SK-N-SH (cell line): ENCODE data around the gene SRP19. TPM values are rescaled to one million over a fixed set of nuclear protein-coding genes. Genes with fewer than 3 reads are reported as not detected.

Experiments
- CTCF ChIA-PET: fragments of 300-600, 350-600 bp; formaldehyde crosslinking; extraction: SDS; loops from one replicate; lab custom pipeline; 2021; lab: Yijun Ruan, JAX
- POLR2A ChIA-PET: fragments of 350-600 bp; sonication (Branson Sonifier 250); formaldehyde crosslinking; extraction: SDS; loops from one replicate; lab custom pipeline; 2020; ENCODE audit warnings: antibody characterized with exemption, inconsistent platforms; lab: Yijun Ruan, JAX
- DNase-seq: peaks from one replicate; pipeline ENCODE4 v3.0.0; 2012
- H2AFZ ChIP-seq: fragments of 200-600 bp; sonication (generic); 2 replicates; pipeline ENCODE4 v1.8.1; 2016; ENCODE audit warnings: antibody characterized with exemption, mild to moderate bottlenecking, low read depth
- H3F3A ChIP-seq: fragments of 200-600 bp; sonication (generic); replicated peaks from 2 replicates; pipeline ENCODE3; 2016; ENCODE audit warnings: antibody characterized with exemption, mild to moderate bottlenecking; ENCODE audit not compliant: insufficient read depth
- H3K27ac ChIP-seq, 2 experiments: fragments of 200-500 bp in 1 of 2; fragments of 200-600 bp in 1 of 2; sonication (Bioruptor generic) in 1 of 2; sonication (generic), shearing (Covaris generic) in 1 of 2; 2 replicates each; pipeline versions ENCODE4 v1.5.1 to v1.6.1; 2014 to 2016; ENCODE audit warnings: low read depth in 2 of 2, inconsistent platforms in 1 of 2, low read length in 1 of 2, mild to moderate bottlenecking in 1 of 2, mixed read lengths in 1 of 2
- H3K27me3 ChIP-seq: fragments of 200-600 bp; sonication (generic), shearing (Covaris generic); 2 replicates; pipeline ENCODE4 v1.6.1; 2016; ENCODE audit warnings: mixed run types; ENCODE audit not compliant: insufficient read depth
- H3K36me3 ChIP-seq, 2 experiments: fragments of 200-500 bp in 1 of 2; fragments of 200-600 bp in 1 of 2; sonication (Bioruptor generic) in 1 of 2; sonication (generic) in 1 of 2; replicated peaks in 1 of 2; 2 replicates each; pipeline versions ENCODE3 to v1.5.1; 2014 to 2016; ENCODE audit warnings: low read length in 1 of 2, mild to moderate bottlenecking in 1 of 2; ENCODE audit not compliant: insufficient read depth in 2 of 2, control insufficient read depth in 1 of 2
- H3K4me1 ChIP-seq, 2 experiments: fragments of 200-500 bp in 1 of 2; fragments of 200-600 bp in 1 of 2; sonication (Bioruptor generic) in 1 of 2; sonication (generic), shearing (Covaris generic) in 1 of 2; 2 replicates each; pipeline versions ENCODE4 v1.5.1 to v1.6.1; 2014 to 2016; ENCODE audit warnings: low read depth in 1 of 2, low read length in 1 of 2, mixed run types in 1 of 2; ENCODE audit not compliant: insufficient read depth in 2 of 2, control insufficient read depth in 1 of 2
- H3K4me2 ChIP-seq: fragments of 200-600 bp; sonication (generic), shearing (Covaris generic); 2 replicates; pipeline ENCODE4 v1.6.1; 2017; ENCODE audit warnings: mixed run types
- H3K4me3 ChIP-seq, 2 experiments: fragments of 200-500 bp in 1 of 2; fragments of 200-600 bp in 1 of 2; sonication (Bioruptor generic) in 1 of 2; sonication (generic), shearing (Covaris generic) in 1 of 2; 2 replicates each; pipeline versions ENCODE4 v1.5.1 to v1.8.1; 2014 to 2016; ENCODE audit warnings: low read depth in 2 of 2, inconsistent platforms in 1 of 2, low read length in 1 of 2, mild to moderate bottlenecking in 1 of 2, mixed read lengths in 1 of 2, moderate library complexity in 1 of 2
- H3K79me2 ChIP-seq: fragments of 200-600 bp; sonication (generic); 2 replicates; pipeline ENCODE4 v1.8.1; 2017; ENCODE audit warnings: mild to moderate bottlenecking; ENCODE audit not compliant: insufficient read depth
- H3K9ac ChIP-seq: fragments of 200-600 bp; sonication (generic); 2 replicates; pipeline ENCODE4 v1.6.1; 2017; ENCODE audit warnings: mixed run types
- H3K9me2 ChIP-seq: fragments of 200-600 bp; sonication (generic); 2 replicates; pipeline ENCODE4 v1.6.1; 2017; ENCODE audit warnings: mixed run types
- H3K9me3 ChIP-seq: fragments of 200-600 bp; sonication (generic); 2 replicates; pipeline ENCODE4 v1.6.1; 2017; ENCODE audit warnings: mixed run types, mild to moderate bottlenecking, moderate library complexity
- H4K20me1 ChIP-seq: fragments of 200-600 bp; sonication (generic); 2 replicates; pipeline ENCODE4 v1.6.1; 2017; ENCODE audit warnings: mild to moderate bottlenecking, mixed run types; ENCODE audit not compliant: insufficient read depth
- EP300 ChIP-seq, 2 experiments: IDR thresholded peaks; 2 replicates each; pipeline versions ENCODE4 v1.4.0 to v1.6.1; 2012; ENCODE audit warnings: borderline replicate concordance in 1 of 2, low read depth in 1 of 2, low read length in 1 of 2
- EZH2phosphoT487 ChIP-seq: fragments of 200-600 bp; sonication (generic); IDR thresholded peaks from 2 replicates; pipeline ENCODE4 v1.6.1; 2017; ENCODE audit warnings: low read depth, mixed run types, mild to moderate bottlenecking, antibody characterized with exemption, moderate library complexity, borderline replicate concordance
- FOXM1 ChIP-seq: IDR thresholded peaks from 2 replicates; pipeline ENCODE4 v1.4.0; 2012; ENCODE audit warnings: low read depth, mild to moderate bottlenecking
- JUND ChIP-seq: IDR thresholded peaks from 2 replicates; pipeline ENCODE4 v1.4.0; 2012
- MEF2A ChIP-seq: IDR thresholded peaks from 2 replicates; pipeline ENCODE4 v1.4.0; 2012; ENCODE audit warnings: low read depth, borderline replicate concordance
- MXI1 ChIP-seq: IDR thresholded peaks from 2 replicates; pipeline ENCODE4 v1.6.1; 2012; ENCODE audit warnings: mild to moderate bottlenecking, low read depth, low read length, improper control_type of control experiment
- NFIC ChIP-seq: IDR thresholded peaks from 2 replicates; pipeline ENCODE4 v1.4.0; 2012; ENCODE audit warnings: borderline replicate concordance
- PBX3 ChIP-seq: IDR thresholded peaks from 2 replicates; pipeline ENCODE4; 2012
- POLR2AphosphoS5 ChIP-seq: IDR thresholded peaks from 2 replicates; pipeline ENCODE4 v1.6.1; 2012; ENCODE audit warnings: low read depth, low read length
- RFX5 ChIP-seq: IDR thresholded peaks from 2 replicates; pipeline ENCODE4 v1.6.1; 2012; ENCODE audit warnings: mild to moderate bottlenecking, improper control_type of control experiment, low read length
- SIN3A ChIP-seq: IDR thresholded peaks from 2 replicates; pipeline ENCODE4 v1.6.1; 2012; ENCODE audit warnings: low read depth, mild to moderate bottlenecking, low read length, moderate library complexity, borderline replicate concordance
- WGBS: methylation state at CpG from one replicate; pipeline ENCODE4 v1.1.6; 2017; ENCODE audit warnings: low lambda C conversion rate; 5-methylcytosine and 5-hydroxymethylcytosine counted together
- polyA plus RNA-seq, 3 experiments: library from polyadenylated mRNA; depleted of rRNA; stranded (reverse); fragments of >200 nt; gene quantifications; 2 replicates each; pipeline ENCODE4 v1.2.3, GENCODE V29; 2012
- TF ChIP-seq, protein P1 (sequence below): fragments of 200-600 bp; sonication (generic); IDR thresholded peaks from 2 replicates; pipeline ENCODE4 v1.6.1; 2017; ENCODE audit warnings: antibody characterized with exemption, mild to moderate bottlenecking, moderate library complexity

The SRP19 gene
- polyA plus RNA-seq, 1 of the 3 experiments (the other 2 are of a cell fraction): 46.4 TPM

- DNase-seq: no peak
- WGBS: 77% methylated on average over 3 of the region's 3 CpGs
- POLR2A ChIA-PET: no interaction called here
- CTCF ChIA-PET: interaction anchor here (0.7 to 0.9 kb wide), 2 partner anchors 17 to 38 kb away, joined by 3 read pairs; no protein-coding TSS in a partner anchor
- Histone ChIP-seq H3F3A (peaks cover 7% of the 10 kb centered on the region), H3K27me3 (no peaks in the 10 kb centered on the region), H3K4me3 (no peak overlapping the region), H2AFZ (no peak overlapping the region), H3K9ac (no peak overlapping the region), H3K27ac (no peak overlapping the region), H3K79me2 (peaks cover 72% of the 10 kb centered on the region), H3K9me3 (no peaks in the 10 kb centered on the region), H3K9me2 (no peaks in the 10 kb centered on the region), H3K4me2 (no peak overlapping the region), H3K4me1 (peaks cover 18 to 22% of the 10 kb centered on the region in 2 experiments; a peak in 3 of 4 replicates), H3K36me3 (peaks cover 57 to 74% of the 10 kb centered on the region in 2 experiments)
- TF ChIP-seq MXI1: no peak
- TF ChIP-seq, all 33 proteins: peak for 0
- H4K20me1 ChIP-seq: peaks cover 17% of the 10 kb centered on the region
Measured at GRCh38 chr5:112865128-112865527, 4.0 kb downstream of the SRP19 start.

GRCh38 chr5:112866739-112867138, 5.7 kb downstream of the SRP19 start:
- WGBS: 93% methylated on average over 2 of the region's 2 CpGs
- H3K9me3 ChIP-seq: no peaks in the 10 kb centered on the region
- no peak overlapping the region for H2AFZ ChIP-seq
- H3K79me2 ChIP-seq: peaks cover 66% of the 10 kb centered on the region
- H3K4me3 ChIP-seq: no peak overlapping the region
- H3K36me3 ChIP-seq: peaks cover 57 to 86% of the 10 kb centered on the region in 2 experiments
- H3K27ac ChIP-seq: no peak overlapping the region
- CTCF ChIA-PET: no interaction called here
- H3K27me3 ChIP-seq: no peaks in the 10 kb centered on the region
- H4K20me1 ChIP-seq: peaks cover 17% of the 10 kb centered on the region
- H3K9me2 ChIP-seq: no peaks in the 10 kb centered on the region
- no peak for DNase-seq
- H3F3A ChIP-seq: peaks cover 4% of the 10 kb centered on the region
- no peak overlapping the region for H3K9ac ChIP-seq
- no peak overlapping the region for H3K4me2 ChIP-seq
- TF ChIP-seq FOXM1: no peak
- no peak for TF ChIP-seq NFIC
- TF ChIP-seq RFX5: no peak
- TF ChIP-seq JUND: no peak
- TF ChIP-seq MEF2A: no peak
- no peak for TF ChIP-seq EP300 (IDR thresholded peaks at IDR 0.05; ENCODE audit: borderline replicate concordance in 1 of 2, low read depth in 1 of 2, low read length in 1 of 2)
- no peak for TF ChIP-seq POLR2AphosphoS5
- no peak for TF ChIP-seq MXI1
- TF ChIP-seq PBX3: no peak
- no peak for TF ChIP-seq EZH2phosphoT487
- TF ChIP-seq SIN3A: no peak
- TF ChIP-seq, protein P1, sequence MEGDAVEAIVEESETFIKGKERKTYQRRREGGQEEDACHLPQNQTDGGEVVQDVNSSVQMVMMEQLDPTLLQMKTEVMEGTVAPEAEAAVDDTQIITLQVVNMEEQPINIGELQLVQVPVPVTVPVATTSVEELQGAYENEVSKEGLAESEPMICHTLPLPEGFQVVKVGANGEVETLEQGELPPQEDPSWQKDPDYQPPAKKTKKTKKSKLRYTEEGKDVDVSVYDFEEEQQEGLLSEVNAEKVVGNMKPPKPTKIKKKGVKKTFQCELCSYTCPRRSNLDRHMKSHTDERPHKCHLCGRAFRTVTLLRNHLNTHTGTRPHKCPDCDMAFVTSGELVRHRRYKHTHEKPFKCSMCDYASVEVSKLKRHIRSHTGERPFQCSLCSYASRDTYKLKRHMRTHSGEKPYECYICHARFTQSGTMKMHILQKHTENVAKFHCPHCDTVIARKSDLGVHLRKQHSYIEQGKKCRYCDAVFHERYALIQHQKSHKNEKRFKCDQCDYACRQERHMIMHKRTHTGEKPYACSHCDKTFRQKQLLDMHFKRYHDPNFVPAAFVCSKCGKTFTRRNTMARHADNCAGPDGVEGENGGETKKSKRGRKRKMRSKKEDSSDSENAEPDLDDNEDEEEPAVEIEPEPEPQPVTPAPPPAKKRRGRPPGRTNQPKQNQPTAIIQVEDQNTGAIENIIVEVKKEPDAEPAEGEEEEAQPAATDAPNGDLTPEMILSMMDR: no peak
- peaks cover 16 to 17% of the 10 kb centered on the region in 2 experiments; a peak in 3 of 4 replicates for H3K4me1 ChIP-seq
- POLR2A ChIA-PET: no interaction called here
